Gastrocnemius medialis (tissue), 4 donors: ENCODE data around the gene EXOC5. TPM values are rescaled to one million over a fixed set of nuclear protein-coding genes. Genes with fewer than 3 reads are reported as not detected.

Experiments
- ATAC-seq, 2 donors: fragments of 150-250 bp; one replicate each; pipeline ENCODE4 v1.9.1; 2016
- DNase-seq, 2 donors: peaks; one replicate each; pipeline ENCODE4 v3.0.0-alpha.2; 2019
- H3K27ac ChIP-seq, 4 donors: fragments of 200-600 bp; sonication (generic); 1 replicate in 1 of 4; 2 replicates in 3 of 4; pipeline ENCODE4 v1.5.1; 2016 to 2018; ENCODE audit warnings: mild to moderate bottlenecking in 2 of 4, moderate library complexity in 1 of 4
- H3K27me3 ChIP-seq, 3 donors: fragments of 200-600 bp; sonication (generic) in 2 of 3; 1 replicate in 1 of 3; 2 replicates in 2 of 3; pipeline versions ENCODE4 v1.5.1 to v1.6.0; 2016 to 2019; ENCODE audit warnings: mild to moderate bottlenecking in 1 of 3, moderate library complexity in 1 of 3
- H3K36me3 ChIP-seq, 2 donors: fragments of 200-600 bp; sonication (generic) in 1 of 2; one replicate each; pipeline ENCODE4 v1.5.1; 2017 to 2018
- H3K4me1 ChIP-seq, 2 donors: fragments of 200-600 bp; sonication (generic) in 1 of 2; one replicate each; pipeline ENCODE4 v1.5.1; 2016 to 2017; ENCODE audit warnings: mild to moderate bottlenecking in 2 of 2
- H3K4me3 ChIP-seq, 4 donors: fragments of 200-600 bp; sonication (generic) in 3 of 4; 1 replicate in 1 of 4; 2 replicates in 3 of 4; pipeline ENCODE4 v1.5.1; 2016 to 2019; ENCODE audit warnings: mild to moderate bottlenecking in 2 of 4
- H3K9me3 ChIP-seq, 3 donors: fragments of 200-600 bp; sonication (generic) in 2 of 3; 1 replicate in 1 of 3; 2 replicates in 2 of 3; pipeline ENCODE4 v1.5.1; 2016 to 2019
- POLR2A ChIP-seq, 2 donors: fragments of 450-650 bp; IDR thresholded peaks; one replicate each; pipeline ENCODE4 v1.6.1; 2017; ENCODE audit warnings: antibody characterized with exemption in 2 of 2, mild to moderate bottlenecking in 2 of 2, moderate library complexity in 2 of 2
- in situ Hi-C, 4 donors: fragments of 200-750 bp; cut with MboI; loops; one replicate each; pipeline versions ENCODE4 v1.15.0 to v1.8.0; 2017; ENCODE audit warnings: low sequenced_read_pairs in 4 of 4
- intact Hi-C: fragments of 100-400 bp; cut with DNase I; formaldehyde crosslinking; loops from one replicate; pipeline ENCODE4 v1.15.1; 2023; ENCODE audit warnings: low total_unique reads
- total RNA-seq, 4 donors: library from RNA; depleted of rRNA; stranded (reverse); fragments of >200 nt; gene quantifications; one replicate each; pipeline versions ENCODE4 v1.1.0 to v1.2.3, GENCODE V29; 2016
- TF ChIP-seq, protein P1 (sequence below), 5 experiments: fragments of 450-650 bp in 3 of 5; fragments of 200-600 bp in 2 of 5; sonication (generic) in 2 of 5; IDR thresholded peaks in 4 of 5; conservative IDR thresholded peaks in 1 of 5; 1 replicate in 4 of 5; 2 replicates in 1 of 5; pipeline ENCODE4 v1.5.1; 2016 to 2019; ENCODE audit warnings: antibody characterized with exemption in 5 of 5, mild to moderate bottlenecking in 3 of 5, moderate library complexity in 3 of 5

Gene EXOC5
- total RNA-seq, 4 donors from 2014 or later: 34.6 to 61.9 (median 43.2) TPM

DNA sequence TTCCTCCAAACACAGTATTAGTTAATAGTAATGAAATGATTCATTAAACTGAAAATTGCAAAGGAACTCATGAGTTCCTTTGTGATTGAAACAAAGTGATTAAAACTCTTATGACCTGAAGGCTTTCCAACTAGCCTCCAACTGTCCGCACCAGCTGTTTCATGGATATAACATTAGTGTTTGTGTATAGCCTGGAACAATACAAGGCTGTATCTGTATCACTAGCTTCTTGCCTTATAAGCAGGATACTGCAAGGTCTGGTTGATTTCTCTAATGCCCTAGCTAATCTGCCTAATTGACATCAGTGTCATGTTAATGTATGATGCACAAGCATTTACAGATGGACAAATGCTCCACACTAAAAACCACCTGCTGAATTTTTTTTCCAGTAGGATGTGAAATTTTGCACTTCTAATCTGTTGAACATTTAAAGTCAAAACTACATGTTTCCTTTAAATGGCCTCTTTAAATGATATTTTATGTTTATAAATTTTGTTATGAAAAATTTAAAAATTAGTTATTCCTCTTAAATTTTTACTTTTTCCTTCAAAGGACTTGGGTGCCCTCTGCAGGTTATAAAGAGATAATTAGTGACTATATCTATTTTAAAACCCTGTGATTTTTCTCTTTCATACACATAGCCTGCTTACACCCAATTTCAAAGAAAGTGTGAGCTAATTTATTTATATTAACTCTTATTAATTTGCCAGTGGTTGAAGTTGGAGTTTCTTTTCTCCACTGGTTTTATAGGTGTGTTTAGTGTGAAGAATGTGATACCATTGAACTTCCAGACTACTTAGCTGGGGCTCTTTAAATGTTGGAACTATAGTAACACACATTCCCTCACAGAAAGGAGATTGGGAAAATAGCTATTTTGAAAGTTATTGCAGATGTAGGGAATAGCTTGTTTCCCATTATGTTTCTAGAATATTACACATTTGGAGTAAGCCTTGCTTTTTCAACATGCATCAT, 25.4 kb upstream of the EXOC5 start:
- intact Hi-C loops (no loop called here), in situ Hi-C loops (no loop called here)
- no peak for TF ChIP-seq POLR2A (IDR thresholded peaks at IDR 0.05)
- TF ChIP-seq, protein P1, sequence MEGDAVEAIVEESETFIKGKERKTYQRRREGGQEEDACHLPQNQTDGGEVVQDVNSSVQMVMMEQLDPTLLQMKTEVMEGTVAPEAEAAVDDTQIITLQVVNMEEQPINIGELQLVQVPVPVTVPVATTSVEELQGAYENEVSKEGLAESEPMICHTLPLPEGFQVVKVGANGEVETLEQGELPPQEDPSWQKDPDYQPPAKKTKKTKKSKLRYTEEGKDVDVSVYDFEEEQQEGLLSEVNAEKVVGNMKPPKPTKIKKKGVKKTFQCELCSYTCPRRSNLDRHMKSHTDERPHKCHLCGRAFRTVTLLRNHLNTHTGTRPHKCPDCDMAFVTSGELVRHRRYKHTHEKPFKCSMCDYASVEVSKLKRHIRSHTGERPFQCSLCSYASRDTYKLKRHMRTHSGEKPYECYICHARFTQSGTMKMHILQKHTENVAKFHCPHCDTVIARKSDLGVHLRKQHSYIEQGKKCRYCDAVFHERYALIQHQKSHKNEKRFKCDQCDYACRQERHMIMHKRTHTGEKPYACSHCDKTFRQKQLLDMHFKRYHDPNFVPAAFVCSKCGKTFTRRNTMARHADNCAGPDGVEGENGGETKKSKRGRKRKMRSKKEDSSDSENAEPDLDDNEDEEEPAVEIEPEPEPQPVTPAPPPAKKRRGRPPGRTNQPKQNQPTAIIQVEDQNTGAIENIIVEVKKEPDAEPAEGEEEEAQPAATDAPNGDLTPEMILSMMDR (IDR thresholded peaks at IDR 0.05 in 4 of 5, conservative IDR thresholded peaks at IDR 0.05 in 1 of 5): peak in 1 of 5 experiments; percentile 11
- no peaks in the 10 kb centered on the region for H3K9me3 ChIP-seq
- peaks cover 0 to 13% of the 10 kb centered on the region in 2 donors for H3K36me3 ChIP-seq
- no peaks in the 10 kb centered on the region for H3K27me3 ChIP-seq
- ATAC-seq: no peak
- peaks cover 7 to 10% of the 10 kb centered on the region in 2 donors for H3K4me1 ChIP-seq
- no peak overlapping the region for H3K4me3 ChIP-seq
- DNase-seq: no peak
- no peak overlapping the region for H3K27ac ChIP-seq

DNA sequence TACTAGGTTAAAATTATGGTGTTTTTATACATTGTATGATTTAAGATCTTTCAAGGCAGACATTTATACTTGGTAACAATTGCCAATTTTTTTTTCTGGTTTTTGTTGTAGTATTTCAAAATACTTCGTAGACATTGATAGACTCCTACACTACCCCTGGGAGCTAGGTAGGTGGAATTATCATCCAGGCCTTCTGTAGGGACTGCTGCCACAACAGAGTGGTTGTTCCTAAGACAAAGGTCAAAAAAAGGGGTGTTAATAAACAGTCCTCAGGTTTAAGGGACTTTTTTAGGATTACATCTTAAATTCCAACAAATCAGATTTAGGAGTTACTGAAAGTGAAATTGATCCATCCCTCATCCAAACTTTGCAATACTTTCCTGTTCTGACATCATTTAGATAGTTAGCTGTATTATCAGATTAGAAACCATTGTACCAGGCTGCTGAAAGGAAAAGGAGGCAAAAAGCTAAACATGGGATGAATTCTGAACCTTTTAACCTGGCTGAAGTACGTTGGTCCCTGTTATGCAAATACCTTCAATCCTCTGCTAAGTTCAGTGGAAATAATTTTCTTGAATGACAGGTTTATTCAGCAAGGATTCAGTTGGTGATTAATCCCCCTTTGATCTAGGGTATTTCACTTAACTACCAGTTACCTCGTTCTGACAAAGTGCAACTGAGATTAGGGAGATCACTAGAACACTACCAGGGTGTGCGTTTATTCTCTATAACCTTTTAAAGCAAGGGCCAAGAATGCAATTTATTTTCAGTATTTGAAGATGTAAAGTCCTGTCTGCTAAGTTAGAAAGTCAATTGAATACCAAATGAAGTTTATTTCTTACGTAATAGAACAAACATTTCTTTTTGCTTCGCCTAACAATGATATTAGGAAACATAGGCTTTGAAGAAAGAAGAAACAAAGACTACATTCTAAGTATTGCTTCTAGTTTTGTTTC, 23.3 kb upstream of the EXOC5 start:
- no peaks in the 10 kb centered on the region for H3K4me1 ChIP-seq
- no peak for ATAC-seq
- no peaks in the 10 kb centered on the region for H3K9me3 ChIP-seq
- no peaks in the 10 kb centered on the region for H3K27me3 ChIP-seq
- in situ Hi-C loops: no loop called here
- no peak overlapping the region for H3K27ac ChIP-seq
- TF ChIP-seq, protein P1 (IDR thresholded peaks at IDR 0.05 in 4 of 5, conservative IDR thresholded peaks at IDR 0.05 in 1 of 5): no peak
- TF ChIP-seq POLR2A (IDR thresholded peaks at IDR 0.05): no peak
- H3K36me3 ChIP-seq: peaks cover 0 to 29% of the 10 kb centered on the region in 2 donors
- no peak for DNase-seq
- no peak overlapping the region for H3K4me3 ChIP-seq
- intact Hi-C loops: no loop called here

DNA sequence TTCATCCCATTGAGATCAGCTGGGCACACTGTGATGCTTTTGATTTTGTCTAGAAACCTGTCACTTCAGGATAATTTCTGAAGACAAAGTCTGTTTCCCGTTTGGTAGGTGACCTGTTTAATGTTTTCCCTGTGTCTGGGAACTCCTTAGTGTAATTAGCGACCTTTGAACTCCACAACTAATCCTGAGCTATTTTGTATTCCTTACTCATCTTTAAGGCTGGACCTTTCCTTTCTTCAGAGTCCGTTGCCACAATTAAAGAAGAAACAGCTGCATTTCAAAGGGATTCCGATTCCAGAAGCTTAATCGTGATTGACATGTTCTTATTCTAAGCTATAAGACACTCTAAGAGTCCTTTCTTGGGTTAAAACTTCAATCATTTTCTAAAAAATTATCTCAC, 22.0 kb upstream of the EXOC5 start:
- H3K4me1 ChIP-seq: no peaks in the 10 kb centered on the region
- TF ChIP-seq, protein P1 (IDR thresholded peaks at IDR 0.05 in 4 of 5, conservative IDR thresholded peaks at IDR 0.05 in 1 of 5): no peak
- TF ChIP-seq POLR2A (IDR thresholded peaks at IDR 0.05): no peak
- peaks cover 0 to 41% of the 10 kb centered on the region in 2 donors for H3K36me3 ChIP-seq
- H3K27ac ChIP-seq: no peak overlapping the region
- DNase-seq: no peak
- intact Hi-C loops: no loop called here
- in situ Hi-C loops: no loop called here
- no peaks in the 10 kb centered on the region for H3K9me3 ChIP-seq
- H3K4me3 ChIP-seq: no peak overlapping the region
- ATAC-seq: no peak
- no peaks in the 10 kb centered on the region for H3K27me3 ChIP-seq

DNA sequence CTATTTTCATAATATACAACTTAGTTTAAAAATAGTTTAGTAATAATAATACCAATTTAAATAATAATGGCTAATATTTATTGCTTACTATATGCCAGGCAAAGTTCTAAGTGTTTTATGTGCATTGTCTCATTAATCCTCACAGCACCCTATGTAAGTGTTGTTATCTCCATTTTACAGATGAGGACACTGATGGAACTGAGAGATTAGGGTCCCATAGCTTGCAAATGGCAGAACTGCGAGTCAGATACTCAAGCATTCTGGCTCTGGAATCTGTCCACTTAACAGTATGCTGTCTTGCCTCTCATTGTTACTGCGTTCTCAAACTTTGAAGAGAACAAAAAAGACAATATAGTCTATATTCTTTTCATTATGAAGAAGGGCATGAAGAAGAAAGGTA, 19.0 kb upstream of the EXOC5 start:
- peaks cover 0 to 55% of the 10 kb centered on the region in 2 donors for H3K36me3 ChIP-seq
- in situ Hi-C loops: no loop called here
- TF ChIP-seq POLR2A (IDR thresholded peaks at IDR 0.05): no peak
- TF ChIP-seq, protein P1 (IDR thresholded peaks at IDR 0.05 in 4 of 5, conservative IDR thresholded peaks at IDR 0.05 in 1 of 5): no peak
- no peak overlapping the region for H3K27ac ChIP-seq
- H3K27me3 ChIP-seq: no peaks in the 10 kb centered on the region
- DNase-seq (no peak), ATAC-seq (no peak)
- intact Hi-C loops: no loop called here
- H3K4me3 ChIP-seq: no peak overlapping the region
- no peaks in the 10 kb centered on the region for H3K4me1 ChIP-seq
- no peaks in the 10 kb centered on the region for H3K9me3 ChIP-seq
